Body of pancreas (tissue), 4 donors: ENCODE measurements around the gene EIF2B5. TPM values are rescaled to one million over a fixed set of nuclear protein-coding genes. Genes with fewer than 3 reads are reported as not detected.
"Not testable (repeated sequence)": the region's sequence is repeated elsewhere in the genome, so short reads cannot be mapped to it uniquely, and the experiment has no call there.

Experiments
- ATAC-seq: fragments of 150-250 bp; one replicate; pipeline ENCODE4 v1.9.1; 2016
- DNase-seq, 4 donors: peaks; one replicate each; pipeline ENCODE4 v3.0.0-alpha.2; 2019
- H3K27ac ChIP-seq, 4 donors: fragments of 200-600 bp; sonication (generic); 1 replicate in 3 of 4; 2 replicates in 1 of 4; pipeline versions ENCODE4 v1.5.1 to v1.6.1; 2016 to 2019; ENCODE audit warnings: mild to moderate bottlenecking in 1 of 4, mixed read lengths in 1 of 4, moderate library complexity in 1 of 4
- H3K27me3 ChIP-seq, 2 donors: fragments of 200-600 bp; sonication (generic); one replicate each; pipeline ENCODE4 v1.6.0; 2016; ENCODE audit warnings: mild to moderate bottlenecking in 1 of 2
- H3K36me3 ChIP-seq, 2 donors: fragments of 200-600 bp; sonication (generic); replicated peaks in 1 of 2; 2 replicates each; pipeline ENCODE4 v1.5.1; 2016; ENCODE audit warnings: low read depth in 2 of 2; ENCODE audit not compliant: insufficient read depth in 1 of 2
- H3K4me1 ChIP-seq: fragments of 200-600 bp; sonication (generic); one replicate; pipeline ENCODE4 v1.6.0; 2016
- H3K4me3 ChIP-seq, 2 donors: fragments of 200-600 bp; sonication (generic); 1 replicate in 1 of 2; 2 replicates in 1 of 2; pipeline ENCODE4 v1.5.1; 2016 to 2019
- H3K9me3 ChIP-seq, 3 donors: fragments of 200-600 bp; sonication (generic); 1 replicate in 2 of 3; 2 replicates in 1 of 3; pipeline ENCODE4 v1.5.1; 2016
- POLR2A ChIP-seq, 3 donors: fragments of 450-650 bp; IDR thresholded peaks; one replicate each; pipeline ENCODE4 v1.6.1; 2016; ENCODE audit warnings: antibody characterized with exemption in 3 of 3, mild to moderate bottlenecking in 2 of 3
- WGBS, 2 donors: methylation state at CpG; one replicate each; pipeline ENCODE4 v1.1.5; 2017; 5-methylcytosine and 5-hydroxymethylcytosine counted together
- intact Hi-C: fragments of 100-400 bp; cut with DNase I; formaldehyde crosslinking; loops from one replicate; pipeline ENCODE4 v1.15.1; 2023
- total RNA-seq, 2 donors: library from RNA; depleted of rRNA; stranded (reverse); fragments of >200 nt; gene quantifications; one replicate each; pipeline ENCODE4 v1.1.0, GENCODE V29; 2016
- TF ChIP-seq, protein P1 (sequence below), 7 experiments: fragments of 450-650 bp in 4 of 7; fragments of 200-600 bp in 3 of 7; sonication (generic) in 3 of 7; IDR thresholded peaks; one replicate each; pipeline ENCODE4 v1.5.1; 2016 to 2019; ENCODE audit warnings: antibody characterized with exemption in 7 of 7

The EIF2B5 gene
- total RNA-seq, 2 donors from 2014 or later, result 9.9 to 21.8 TPM

DNA sequence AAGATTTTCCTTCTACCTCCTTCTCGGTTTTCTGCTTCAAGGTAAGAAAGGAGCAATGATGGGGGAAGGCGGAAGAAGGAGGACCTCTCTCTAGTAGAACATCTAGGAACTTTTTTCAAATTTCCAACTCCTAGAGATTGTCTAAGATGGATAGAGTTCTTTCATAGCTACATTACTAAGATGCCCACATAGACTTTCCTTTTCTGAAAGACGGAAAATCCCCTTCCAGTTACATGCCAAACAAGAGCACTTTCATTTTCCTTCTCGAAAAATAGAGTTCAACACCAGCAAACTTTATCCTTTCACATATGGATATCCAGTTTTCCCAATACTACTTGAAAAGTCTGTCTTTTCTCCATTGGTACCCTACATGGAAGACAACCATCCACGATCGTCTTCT, 37.6 kb upstream of the EIF2B5 start:
- H3K27ac ChIP-seq, result no peak overlapping the region
- ATAC-seq, result no peak
- H3K9me3 ChIP-seq, result peaks cover 0 to 6% (median 0%) of the 10 kb centered on the region in 3 donors
- no peaks in the 10 kb centered on the region for H3K27me3 ChIP-seq
- intact Hi-C loops, result no loop called here
- no peaks in the 10 kb centered on the region for H3K36me3 ChIP-seq
- DNase-seq, result no peak
- TF ChIP-seq, protein P1, sequence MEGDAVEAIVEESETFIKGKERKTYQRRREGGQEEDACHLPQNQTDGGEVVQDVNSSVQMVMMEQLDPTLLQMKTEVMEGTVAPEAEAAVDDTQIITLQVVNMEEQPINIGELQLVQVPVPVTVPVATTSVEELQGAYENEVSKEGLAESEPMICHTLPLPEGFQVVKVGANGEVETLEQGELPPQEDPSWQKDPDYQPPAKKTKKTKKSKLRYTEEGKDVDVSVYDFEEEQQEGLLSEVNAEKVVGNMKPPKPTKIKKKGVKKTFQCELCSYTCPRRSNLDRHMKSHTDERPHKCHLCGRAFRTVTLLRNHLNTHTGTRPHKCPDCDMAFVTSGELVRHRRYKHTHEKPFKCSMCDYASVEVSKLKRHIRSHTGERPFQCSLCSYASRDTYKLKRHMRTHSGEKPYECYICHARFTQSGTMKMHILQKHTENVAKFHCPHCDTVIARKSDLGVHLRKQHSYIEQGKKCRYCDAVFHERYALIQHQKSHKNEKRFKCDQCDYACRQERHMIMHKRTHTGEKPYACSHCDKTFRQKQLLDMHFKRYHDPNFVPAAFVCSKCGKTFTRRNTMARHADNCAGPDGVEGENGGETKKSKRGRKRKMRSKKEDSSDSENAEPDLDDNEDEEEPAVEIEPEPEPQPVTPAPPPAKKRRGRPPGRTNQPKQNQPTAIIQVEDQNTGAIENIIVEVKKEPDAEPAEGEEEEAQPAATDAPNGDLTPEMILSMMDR (IDR thresholded peaks at IDR 0.05), result no peak
- TF ChIP-seq POLR2A (IDR thresholded peaks at IDR 0.05), result no peak
- no peak overlapping the region for H3K4me3 ChIP-seq
- WGBS, 2 donors, result 66 to 77% methylated on average over 6 of the region's 6 CpGs
- no peaks in the 10 kb centered on the region for H3K4me1 ChIP-seq

DNA sequence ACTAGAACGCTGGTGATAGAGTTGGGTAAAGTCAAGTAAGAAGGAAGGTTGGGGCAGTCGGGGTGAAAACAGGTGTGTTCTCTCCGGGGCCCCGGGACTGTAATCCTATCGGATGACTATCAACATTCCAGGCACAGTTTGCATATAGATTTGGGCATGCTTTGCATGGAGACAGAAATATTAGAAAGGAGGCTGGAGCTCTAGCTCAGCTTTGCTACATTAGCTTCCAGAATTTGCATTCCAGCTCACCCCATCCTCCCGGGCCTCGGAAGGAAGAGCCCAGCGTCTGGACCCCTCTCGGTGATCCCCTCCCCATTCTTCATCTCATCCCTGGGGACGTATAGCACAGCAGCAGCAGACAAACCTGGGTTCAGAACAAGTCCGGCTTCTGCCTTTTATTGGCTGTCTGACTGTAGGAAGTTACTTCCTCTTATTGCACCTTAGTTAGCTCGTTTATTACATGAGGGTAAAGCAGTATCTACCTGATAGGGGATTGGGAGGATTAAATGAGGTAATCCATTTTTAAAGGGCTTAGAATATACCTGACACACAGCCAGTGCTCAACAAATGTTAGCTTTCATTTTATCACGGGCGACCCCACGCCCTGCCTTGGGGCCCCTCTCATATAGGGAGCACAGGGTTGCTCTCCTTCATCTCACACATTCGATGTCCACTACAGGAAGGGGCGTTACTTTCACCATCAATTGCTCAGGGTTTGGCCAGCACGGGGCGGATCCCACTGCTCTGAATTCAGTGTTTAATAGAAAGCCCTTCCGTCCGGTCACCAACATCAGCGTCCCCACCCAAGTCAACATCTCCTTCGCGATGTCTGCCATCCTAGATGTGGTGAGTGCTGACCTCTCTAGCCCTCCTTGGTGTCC, 35.1 kb upstream of the EIF2B5 start:
- no peaks in the 10 kb centered on the region for H3K36me3 ChIP-seq
- ATAC-seq, result no peak
- no peaks in the 10 kb centered on the region for H3K27me3 ChIP-seq
- no peak for TF ChIP-seq POLR2A (IDR thresholded peaks at IDR 0.05)
- TF ChIP-seq, protein P1 (IDR thresholded peaks at IDR 0.05), result no peak
- WGBS, 2 donors, result 52 to 59% methylated on average over 24 of the region's 24 CpGs
- no peak for DNase-seq
- H3K27ac ChIP-seq, result no peak overlapping the region
- no peaks in the 10 kb centered on the region for H3K9me3 ChIP-seq
- no peaks in the 10 kb centered on the region for H3K4me1 ChIP-seq
- intact Hi-C loops, result no loop called here
- no peak overlapping the region for H3K4me3 ChIP-seq

DNA sequence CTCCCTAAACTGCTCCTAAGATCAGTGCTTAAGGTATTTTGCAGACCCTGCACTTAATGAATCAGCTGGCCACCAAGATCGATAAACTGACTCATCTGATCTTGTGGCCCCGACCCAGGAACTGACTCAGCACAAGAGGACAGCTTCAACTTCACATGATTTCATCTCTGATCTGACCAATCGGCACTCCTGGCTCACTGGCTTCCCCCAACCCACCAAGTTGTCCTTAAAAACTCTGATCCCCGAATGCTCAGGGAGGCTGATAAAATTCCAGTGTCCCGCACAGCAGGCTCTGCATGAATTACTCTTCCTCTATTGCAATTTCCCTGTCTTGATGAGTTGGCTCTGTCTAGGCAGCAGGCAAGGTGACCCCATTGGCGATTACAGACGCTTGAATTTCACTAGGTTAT, 24.8 kb upstream of the EIF2B5 start:
- no peaks in the 10 kb centered on the region for H3K36me3 ChIP-seq
- H3K9me3 ChIP-seq, result no peaks in the 10 kb centered on the region
- H3K27ac ChIP-seq, result no peak overlapping the region
- no peaks in the 10 kb centered on the region for H3K4me1 ChIP-seq
- peak in 2 of 4 donors; percentile 2 to 18 for DNase-seq
- no peaks in the 10 kb centered on the region for H3K27me3 ChIP-seq
- intact Hi-C loops, result no loop called here
- no peak for TF ChIP-seq POLR2A (IDR thresholded peaks at IDR 0.05)
- TF ChIP-seq, protein P1 (IDR thresholded peaks at IDR 0.05), result no peak
- 51 to 67% methylated on average over 7 of the region's 7 CpGs for WGBS, 2 donors
- ATAC-seq, result no peak
- no peak overlapping the region for H3K4me3 ChIP-seq

DNA sequence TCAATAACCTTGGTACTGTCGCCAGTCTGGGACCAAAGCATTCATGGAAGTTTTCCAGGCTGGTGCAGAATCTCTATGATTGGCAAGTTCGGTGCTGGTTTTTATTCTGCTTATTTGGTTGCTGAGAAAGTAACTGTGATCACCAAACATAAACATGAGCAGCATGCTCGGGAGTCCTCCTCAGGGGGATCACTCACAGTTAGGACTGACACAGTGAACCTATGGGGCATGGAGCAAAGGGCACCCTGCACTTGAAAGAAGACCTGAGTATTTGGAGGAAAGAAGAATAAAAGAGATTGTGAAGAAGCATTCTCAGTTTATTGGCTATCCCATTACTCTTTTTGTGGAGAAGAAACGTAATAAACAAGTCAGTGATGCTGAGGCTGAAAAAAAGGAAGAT, 19.1 kb upstream of the EIF2B5 start:
- DNase-seq (no peak), ATAC-seq (no peak)
- Histone ChIP-seq H3K27ac (no peak overlapping the region), H3K4me1 (no peaks in the 10 kb centered on the region), H3K36me3 (no peaks in the 10 kb centered on the region), H3K9me3 (no peaks in the 10 kb centered on the region), H3K27me3 (no peaks in the 10 kb centered on the region), H3K4me3 (no peak overlapping the region)
- WGBS, 2 donors, result 77 to 88% methylated on average over 4 of the region's 4 CpGs
- intact Hi-C loops, result no loop called here
- TF ChIP-seq, protein P1 (IDR thresholded peaks at IDR 0.05), result no peak
- TF ChIP-seq POLR2A (IDR thresholded peaks at IDR 0.05), result no peak

DNA sequence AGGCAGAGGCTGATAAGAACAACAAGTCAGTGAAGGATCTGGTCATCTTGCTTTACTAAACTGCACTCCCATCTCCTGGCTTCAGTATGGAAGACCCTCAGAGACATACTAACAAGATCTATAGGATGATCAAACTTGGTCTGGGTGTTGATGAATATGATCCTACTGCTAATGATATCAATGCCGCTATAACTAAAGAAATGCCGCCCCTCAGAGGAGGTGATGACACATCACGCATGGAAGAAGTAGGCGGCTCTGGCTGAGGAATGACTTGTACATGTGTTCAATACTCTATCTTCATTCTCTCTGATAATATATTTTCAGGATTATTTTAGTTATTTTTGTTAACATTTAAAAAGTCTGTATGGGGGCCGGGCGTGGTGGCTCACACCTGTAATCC, 17.5 kb upstream of the EIF2B5 start:
- no peak overlapping the region for H3K4me3 ChIP-seq
- WGBS, 2 donors, result 87 to 90% methylated on average over 6 of the region's 6 CpGs
- intact Hi-C loops, result no loop called here
- H3K9me3 ChIP-seq, result no peaks in the 10 kb centered on the region
- H3K4me1 ChIP-seq, result no peaks in the 10 kb centered on the region
- ATAC-seq (no peak), DNase-seq (no peak)
- no peaks in the 10 kb centered on the region for H3K36me3 ChIP-seq
- no peak for TF ChIP-seq POLR2A (IDR thresholded peaks at IDR 0.05)
- TF ChIP-seq, protein P1 (IDR thresholded peaks at IDR 0.05), result no peak
- no peaks in the 10 kb centered on the region for H3K27me3 ChIP-seq
- H3K27ac ChIP-seq, result no peak overlapping the region

DNA sequence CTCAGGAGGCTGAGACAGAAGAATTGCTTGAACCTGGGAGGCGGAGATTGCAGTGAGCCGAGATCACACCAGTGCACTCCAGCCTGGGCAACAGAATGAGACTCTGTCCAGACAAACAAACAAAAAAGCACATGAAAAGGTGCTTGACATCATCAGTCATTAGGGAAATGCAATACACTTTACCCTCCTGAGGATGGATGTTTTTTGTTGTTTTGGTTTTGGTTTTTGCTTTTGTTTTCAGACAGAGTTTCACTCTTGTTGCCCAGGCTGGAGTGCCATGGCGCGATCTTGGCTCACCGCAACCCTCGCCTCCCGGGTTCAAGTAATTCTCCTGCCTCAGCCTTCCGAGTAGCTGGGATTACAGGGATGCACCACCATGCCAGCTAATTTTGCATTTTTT, 14.1 kb upstream of the EIF2B5 start:
- intact Hi-C loops, ATAC-seq, H3K27me3 ChIP-seq, H3K9me3 ChIP-seq, H3K4me3 ChIP-seq, H3K27ac ChIP-seq, H3K4me1 ChIP-seq, H3K36me3 ChIP-seq, DNase-seq: not testable (repeated sequence)
- WGBS, 2 donors, result 92 to 97% methylated on average over 8 of the region's 8 CpGs
